ENCODE data around the gene TEX44. TPM values are rescaled to one million over a fixed set of nuclear protein-coding genes. Genes with fewer than 3 reads are reported as not detected.
A peak's percentile ranks its signal among the peaks of the same experiment; 100 is the strongest.

The TEX44 gene
- total and polyA plus RNA-seq, 5 donors from 2014 or later: not detected

- ATAC-seq (ENCODE audit: low read depth in 2 of 2) (no peak), DNase-seq (no peak)
- no peak overlapping the region for H3K27ac ChIP-seq (ENCODE audit: insufficient read depth, low read length, poor library complexity, severe bottlenecking)
- no peak overlapping the region for H3K4me3 ChIP-seq (ENCODE audit: low read depth, low read length)
- Mint-ChIP-seq H3K36me3 (no peaks in the 10 kb centered on the region), H3K27ac (peak overlapping the region in 2 of 3 donors; percentile 63 to 92), H3K4me3 (peak overlapping the region; percentile 53 to 58 (median 56)), H3K9me3 (no peaks in the 10 kb centered on the region), H3K4me1 (peaks cover 0 to 17% (median 5%) of the 10 kb centered on the region in 4 donors), H3K27me3 (no peaks in the 10 kb centered on the region)
- no peaks in the 10 kb centered on the region for H3K9me3 ChIP-seq (ENCODE audit: control insufficient read depth in 2 of 2, low read length in 2 of 2)
- H3K27me3 ChIP-seq (ENCODE audit: control insufficient read depth, insufficient read depth, low read length): no peaks in the 10 kb centered on the region
- peaks cover 15% of the 10 kb centered on the region for H3K4me1 ChIP-seq (ENCODE audit: control insufficient read depth, insufficient read depth, low read length, poor library complexity, severe bottlenecking)
- H3K36me3 ChIP-seq (ENCODE audit: control insufficient read depth, insufficient read depth, low read length): no peaks in the 10 kb centered on the region
These were observed 10.3 kb downstream of the TEX44 start for GRCh38 chr2:231602859-231603467.

- Mint-ChIP-seq H3K9me3 (no peaks in the 10 kb centered on the region), H3K4me1 (peaks cover 0 to 17% (median 5%) of the 10 kb centered on the region in 4 donors), H3K36me3 (no peaks in the 10 kb centered on the region), H3K27me3 (no peaks in the 10 kb centered on the region), H3K27ac (peak overlapping the region; percentile 56 to 92 (median 63)), H3K4me3 (peak overlapping the region; percentile 57 to 90 (median 74))
- DNase-seq (peak in 1 of 3 donors; percentile 11), ATAC-seq (ENCODE audit: low read depth in 2 of 2) (peak in 1 of 2 donors; percentile 47)
- Histone ChIP-seq H3K27me3 (ENCODE audit: control insufficient read depth, insufficient read depth, low read length) (no peaks in the 10 kb centered on the region), H3K4me3 (ENCODE audit: low read depth, low read length) (no peak overlapping the region), H3K9me3 (ENCODE audit: control insufficient read depth in 2 of 2, low read length in 2 of 2) (no peaks in the 10 kb centered on the region), H3K4me1 (ENCODE audit: control insufficient read depth, insufficient read depth, low read length, poor library complexity, severe bottlenecking) (peaks cover 15% of the 10 kb centered on the region), H3K27ac (ENCODE audit: insufficient read depth, low read length, poor library complexity, severe bottlenecking) (peak overlapping the region; percentile 81), H3K36me3 (ENCODE audit: control insufficient read depth, insufficient read depth, low read length) (no peaks in the 10 kb centered on the region)
These were observed 11.5 kb downstream of the TEX44 start for GRCh38 chr2:231604101-231604684.

GRCh38 chr2:231604685-231605606, 12.3 kb downstream of the TEX44 start:
- Mint-ChIP-seq H3K4me1 (peaks cover 0 to 17% (median 5%) of the 10 kb centered on the region in 4 donors), H3K27ac (peak overlapping the region; percentile 33 to 92 (median 90)), H3K9me3 (no peaks in the 10 kb centered on the region), H3K36me3 (no peaks in the 10 kb centered on the region), H3K4me3 (peak overlapping the region; percentile 75 to 79 (median 77)), H3K27me3 (no peaks in the 10 kb centered on the region)
- Histone ChIP-seq H3K9me3 (ENCODE audit: control insufficient read depth in 2 of 2, low read length in 2 of 2) (no peaks in the 10 kb centered on the region), H3K4me3 (ENCODE audit: low read depth, low read length) (no peak overlapping the region), H3K27ac (ENCODE audit: insufficient read depth, low read length, poor library complexity, severe bottlenecking) (peak overlapping the region; percentile 81), H3K27me3 (ENCODE audit: control insufficient read depth, insufficient read depth, low read length) (no peaks in the 10 kb centered on the region), H3K36me3 (ENCODE audit: control insufficient read depth, insufficient read depth, low read length) (no peaks in the 10 kb centered on the region), H3K4me1 (ENCODE audit: control insufficient read depth, insufficient read depth, low read length, poor library complexity, severe bottlenecking) (peaks cover 15% of the 10 kb centered on the region)
- ATAC-seq (ENCODE audit: low read depth in 2 of 2) (peak; percentile 82 to 84), DNase-seq (peak; percentile 90 to 97 (median 92))

GRCh38 chr2:231605607-231606091, 13.0 kb downstream of the TEX44 start:
- Mint-ChIP-seq H3K9me3 (no peaks in the 10 kb centered on the region), H3K27me3 (no peaks in the 10 kb centered on the region), H3K4me1 (peaks cover 0 to 17% (median 5%) of the 10 kb centered on the region in 4 donors), H3K36me3 (no peaks in the 10 kb centered on the region), H3K27ac (peak overlapping the region in 2 of 3 donors; percentile 90 to 92), H3K4me3 (peak overlapping the region; percentile 47 to 79 (median 68))
- H3K4me1 ChIP-seq (ENCODE audit: control insufficient read depth, insufficient read depth, low read length, poor library complexity, severe bottlenecking): peaks cover 15% of the 10 kb centered on the region
- H3K36me3 ChIP-seq (ENCODE audit: control insufficient read depth, insufficient read depth, low read length): no peaks in the 10 kb centered on the region
- peak overlapping the region; percentile 81 for H3K27ac ChIP-seq (ENCODE audit: insufficient read depth, low read length, poor library complexity, severe bottlenecking)
- no peaks in the 10 kb centered on the region for H3K9me3 ChIP-seq (ENCODE audit: control insufficient read depth in 2 of 2, low read length in 2 of 2)
- no peak overlapping the region for H3K4me3 ChIP-seq (ENCODE audit: low read depth, low read length)
- DNase-seq (no peak), ATAC-seq (ENCODE audit: low read depth in 2 of 2) (no peak)
- no peaks in the 10 kb centered on the region for H3K27me3 ChIP-seq (ENCODE audit: control insufficient read depth, insufficient read depth, low read length)

GRCh38 chr2:231606941-231607340, 14.3 kb downstream of the TEX44 start:
- DNase-seq (no peak), ATAC-seq (ENCODE audit: low read depth in 2 of 2) (no peak)
- Mint-ChIP-seq H3K27me3 (no peaks in the 10 kb centered on the region), H3K9me3 (no peaks in the 10 kb centered on the region), H3K36me3 (no peaks in the 10 kb centered on the region), H3K4me3 (no peak overlapping the region), H3K27ac (peak overlapping the region in 2 of 3 donors; percentile 90 to 92), H3K4me1 (peaks cover 0 to 18% (median 3%) of the 10 kb centered on the region in 4 donors)
- H3K36me3 ChIP-seq (ENCODE audit: control insufficient read depth, insufficient read depth, low read length): no peaks in the 10 kb centered on the region
- H3K27ac ChIP-seq (ENCODE audit: insufficient read depth, low read length, poor library complexity, severe bottlenecking): no peak overlapping the region
- no peaks in the 10 kb centered on the region for H3K27me3 ChIP-seq (ENCODE audit: control insufficient read depth, insufficient read depth, low read length)
- H3K9me3 ChIP-seq (ENCODE audit: control insufficient read depth in 2 of 2, low read length in 2 of 2): no peaks in the 10 kb centered on the region
- H3K4me3 ChIP-seq (ENCODE audit: low read depth, low read length): no peak overlapping the region
- H3K4me1 ChIP-seq (ENCODE audit: control insufficient read depth, insufficient read depth, low read length, poor library complexity, severe bottlenecking): peaks cover 15% of the 10 kb centered on the region

GRCh38 chr2:231611273-231612108, 18.8 kb downstream of the TEX44 start:
- Mint-ChIP-seq H3K27me3 (no peaks in the 10 kb centered on the region), H3K4me3 (peak overlapping the region in 2 of 4 donors; percentile 27 to 32), H3K9me3 (no peaks in the 10 kb centered on the region), H3K27ac (peak overlapping the region in 1 of 3 donors; percentile 31), H3K36me3 (no peaks in the 10 kb centered on the region), H3K4me1 (peaks cover 0 to 33% (median 9%) of the 10 kb centered on the region in 4 donors)
- no peaks in the 10 kb centered on the region for H3K36me3 ChIP-seq (ENCODE audit: control insufficient read depth, insufficient read depth, low read length)
- H3K4me1 ChIP-seq (ENCODE audit: control insufficient read depth, insufficient read depth, low read length, poor library complexity, severe bottlenecking): peaks cover 28% of the 10 kb centered on the region
- H3K27me3 ChIP-seq (ENCODE audit: control insufficient read depth, insufficient read depth, low read length): no peaks in the 10 kb centered on the region
- ATAC-seq (ENCODE audit: low read depth in 2 of 2): peak; percentile 16 to 24
- H3K4me3 ChIP-seq (ENCODE audit: low read depth, low read length): no peak overlapping the region
- H3K9me3 ChIP-seq (ENCODE audit: control insufficient read depth in 2 of 2, low read length in 2 of 2): no peaks in the 10 kb centered on the region
- DNase-seq: peak in 1 of 3 donors; percentile 42
- no peak overlapping the region for H3K27ac ChIP-seq (ENCODE audit: insufficient read depth, low read length, poor library complexity, severe bottlenecking)

- no peaks in the 10 kb centered on the region for H3K36me3 ChIP-seq (ENCODE audit: control insufficient read depth, insufficient read depth, low read length)
- H3K4me1 ChIP-seq (ENCODE audit: control insufficient read depth, insufficient read depth, low read length, poor library complexity, severe bottlenecking): peaks cover 28% of the 10 kb centered on the region
- no peak overlapping the region for H3K4me3 ChIP-seq (ENCODE audit: low read depth, low read length)
- H3K27ac ChIP-seq (ENCODE audit: insufficient read depth, low read length, poor library complexity, severe bottlenecking): no peak overlapping the region
- Mint-ChIP-seq H3K27ac (peak overlapping the region in 2 of 3 donors; percentile 31 to 52), H3K9me3 (no peaks in the 10 kb centered on the region), H3K27me3 (no peaks in the 10 kb centered on the region), H3K36me3 (no peaks in the 10 kb centered on the region), H3K4me1 (peaks cover 0 to 34% (median 9%) of the 10 kb centered on the region in 4 donors), H3K4me3 (no peak overlapping the region)
- no peaks in the 10 kb centered on the region for H3K27me3 ChIP-seq (ENCODE audit: control insufficient read depth, insufficient read depth, low read length)
- no peak for DNase-seq
- ATAC-seq (ENCODE audit: low read depth in 2 of 2): no peak
- H3K9me3 ChIP-seq (ENCODE audit: control insufficient read depth in 2 of 2, low read length in 2 of 2): no peaks in the 10 kb centered on the region
These were observed 19.4 kb downstream of the TEX44 start for GRCh38 chr2:231612109-231612455.
